ENCODE results near the gene CDH16. TPM values are rescaled to one million over a fixed set of nuclear protein-coding genes. Genes with fewer than 3 reads are reported as not detected.
"Not testable (repeated sequence)": the region's sequence is repeated elsewhere in the genome, so short reads cannot be mapped to it uniquely, and the experiment has no call there.

CDH16 gene
- total and polyA plus RNA-seq, 2 experiments from 2014 or later: 3.2 to 4.4 TPM

DNA sequence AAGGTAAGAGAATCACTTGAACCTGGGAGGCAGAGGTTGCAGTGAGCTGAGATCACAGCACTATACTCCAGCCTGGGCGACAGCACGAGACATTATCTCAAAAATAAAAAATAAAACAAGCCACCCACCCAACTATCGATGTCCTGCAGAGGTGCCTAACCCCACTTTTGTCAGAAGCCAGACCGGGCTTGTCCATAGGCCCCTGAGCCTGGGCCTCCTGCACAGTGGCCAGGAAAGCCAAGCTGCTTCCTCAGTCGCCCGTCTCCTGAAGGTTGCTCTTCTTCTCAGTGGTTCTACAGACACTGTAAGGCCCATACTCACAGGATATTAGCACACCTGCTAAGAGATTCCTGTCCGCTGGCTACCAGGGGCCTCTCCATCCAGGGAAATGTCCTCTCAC lies 27.9 kb upstream of the CDH16 start:
- Histone ChIP-seq H3K79me2 (no peaks in the 10 kb centered on the region), H3K9me3 (ENCODE audit: low read depth) (no peaks in the 10 kb centered on the region), H4K20me1 (ENCODE audit: insufficient read depth, poor library complexity, severe bottlenecking) (no peaks in the 10 kb centered on the region), H3K4me3 (no peak overlapping the region), H3K27ac (no peak overlapping the region), H3K4me1 (ENCODE audit: insufficient read depth) (no peaks in the 10 kb centered on the region), H2AFZ (no peak overlapping the region), H3K4me2 (no peak overlapping the region), H3K9me2 (replicated peaks; ENCODE audit: insufficient read depth) (no peaks in the 10 kb centered on the region), H3K36me3 (replicated peaks; ENCODE audit: insufficient read depth, low read depth) (no peaks in the 10 kb centered on the region), H3K27me3 (peaks cover 8% of the 10 kb centered on the region)
- no peak for DNase-seq (ENCODE audit: low spot score)
- no peak for TF ChIP-seq EZH2 (IDR thresholded peaks at IDR 0.05; ENCODE audit: borderline replicate concordance)
- TF ChIP-seq, protein P1, sequence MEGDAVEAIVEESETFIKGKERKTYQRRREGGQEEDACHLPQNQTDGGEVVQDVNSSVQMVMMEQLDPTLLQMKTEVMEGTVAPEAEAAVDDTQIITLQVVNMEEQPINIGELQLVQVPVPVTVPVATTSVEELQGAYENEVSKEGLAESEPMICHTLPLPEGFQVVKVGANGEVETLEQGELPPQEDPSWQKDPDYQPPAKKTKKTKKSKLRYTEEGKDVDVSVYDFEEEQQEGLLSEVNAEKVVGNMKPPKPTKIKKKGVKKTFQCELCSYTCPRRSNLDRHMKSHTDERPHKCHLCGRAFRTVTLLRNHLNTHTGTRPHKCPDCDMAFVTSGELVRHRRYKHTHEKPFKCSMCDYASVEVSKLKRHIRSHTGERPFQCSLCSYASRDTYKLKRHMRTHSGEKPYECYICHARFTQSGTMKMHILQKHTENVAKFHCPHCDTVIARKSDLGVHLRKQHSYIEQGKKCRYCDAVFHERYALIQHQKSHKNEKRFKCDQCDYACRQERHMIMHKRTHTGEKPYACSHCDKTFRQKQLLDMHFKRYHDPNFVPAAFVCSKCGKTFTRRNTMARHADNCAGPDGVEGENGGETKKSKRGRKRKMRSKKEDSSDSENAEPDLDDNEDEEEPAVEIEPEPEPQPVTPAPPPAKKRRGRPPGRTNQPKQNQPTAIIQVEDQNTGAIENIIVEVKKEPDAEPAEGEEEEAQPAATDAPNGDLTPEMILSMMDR (IDR thresholded peaks at IDR 0.05; ENCODE audit: poor library complexity): no peak
- no peak for TF ChIP-seq EZH2phosphoT487 (IDR thresholded peaks at IDR 0.05; ENCODE audit: low read depth, severe bottlenecking, unreplicated experiment)
- 92% methylated on average over 7 of the region's 7 CpGs for WGBS (ENCODE audit: low lambda C conversion rate, missing lambda C conversion rate)

DNA sequence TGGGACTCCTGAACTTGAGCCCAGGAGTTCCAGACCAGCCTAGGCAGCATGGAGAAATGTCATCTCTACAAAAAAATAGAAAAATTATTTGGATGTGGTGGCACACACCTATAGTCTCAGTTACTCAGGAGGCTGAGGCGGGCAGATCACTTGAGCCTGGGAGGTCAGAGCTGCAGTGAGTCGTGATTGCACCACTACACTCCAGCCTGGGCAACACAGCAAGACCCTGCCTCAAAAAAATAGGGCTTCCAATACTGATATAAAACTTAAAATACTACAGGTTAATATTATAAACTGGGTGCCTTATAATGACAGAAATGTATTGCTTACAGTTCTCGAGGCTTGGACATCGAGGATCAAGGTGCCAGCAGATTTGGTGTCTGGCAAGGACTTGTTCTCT lies 27.3 kb upstream of the CDH16 start:
- H3K36me3 ChIP-seq (replicated peaks; ENCODE audit: insufficient read depth, low read depth): no peaks in the 10 kb centered on the region
- H3K9me3 ChIP-seq (ENCODE audit: low read depth): no peaks in the 10 kb centered on the region
- no peak overlapping the region for H3K27ac ChIP-seq
- TF ChIP-seq, protein P1 (IDR thresholded peaks at IDR 0.05; ENCODE audit: poor library complexity): no peak
- TF ChIP-seq EZH2 (IDR thresholded peaks at IDR 0.05; ENCODE audit: borderline replicate concordance): no peak
- TF ChIP-seq EZH2phosphoT487 (IDR thresholded peaks at IDR 0.05; ENCODE audit: low read depth, severe bottlenecking, unreplicated experiment): no peak
- H3K9me2 ChIP-seq (replicated peaks; ENCODE audit: insufficient read depth): no peaks in the 10 kb centered on the region
- DNase-seq (ENCODE audit: low spot score): no peak
- no peak overlapping the region for H2AFZ ChIP-seq
- peaks cover 8% of the 10 kb centered on the region for H3K27me3 ChIP-seq
- H3K4me2 ChIP-seq: no peak overlapping the region
- H3K4me3 ChIP-seq: no peak overlapping the region
- WGBS (ENCODE audit: low lambda C conversion rate, missing lambda C conversion rate): 96% methylated on average over 4 of the region's 4 CpGs
- no peaks in the 10 kb centered on the region for H3K4me1 ChIP-seq (ENCODE audit: insufficient read depth)
- no peaks in the 10 kb centered on the region for H3K79me2 ChIP-seq
- no peaks in the 10 kb centered on the region for H4K20me1 ChIP-seq (ENCODE audit: insufficient read depth, poor library complexity, severe bottlenecking)

DNA sequence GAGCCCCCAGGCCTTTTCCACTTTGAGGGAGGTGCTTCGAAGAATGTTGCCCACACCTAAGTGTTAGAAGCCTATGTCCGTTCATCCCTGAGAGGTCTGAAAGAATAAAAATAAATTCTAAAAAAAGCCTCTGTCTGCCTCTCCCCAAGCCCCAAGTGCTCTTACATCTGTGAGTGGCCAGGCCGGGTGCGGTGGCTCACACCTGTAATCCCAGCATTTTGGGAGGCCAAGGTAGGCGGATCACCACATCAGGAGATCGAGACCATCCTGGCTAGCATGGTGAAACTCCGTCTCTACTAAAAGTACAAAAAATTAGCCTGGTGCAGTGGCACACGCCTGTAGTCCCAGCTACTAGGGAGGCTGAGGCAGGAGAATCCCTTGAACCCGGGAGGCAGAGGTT lies 26.3 kb upstream of the CDH16 start:
- not testable (repeated sequence) for H3K4me2 ChIP-seq, H3K4me3 ChIP-seq
- WGBS (ENCODE audit: low lambda C conversion rate, missing lambda C conversion rate): 91% methylated on average over 9 of the region's 9 CpGs

DNA sequence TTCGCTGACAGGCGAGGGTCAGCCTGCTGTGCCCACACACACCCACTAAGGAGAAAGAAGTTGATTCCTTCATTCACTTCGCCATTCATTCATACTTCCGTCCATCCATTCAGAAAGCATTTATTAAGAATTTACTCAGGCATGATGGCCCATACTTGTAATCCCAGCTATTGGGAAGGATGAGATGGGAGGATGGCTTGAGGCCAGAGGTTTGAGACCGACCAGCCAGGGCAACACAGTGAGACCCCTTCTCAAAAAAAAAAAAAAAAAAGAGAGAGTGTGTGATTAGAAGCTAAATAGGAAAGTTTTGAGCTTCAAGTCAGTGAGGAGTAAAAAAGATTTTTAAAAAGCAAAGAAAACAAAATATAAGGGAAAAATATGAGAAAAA lies 25.4 kb upstream of the CDH16 start:
- Histone ChIP-seq H3K4me3 (no peak overlapping the region), H3K4me1 (ENCODE audit: insufficient read depth) (no peaks in the 10 kb centered on the region), H3K9me2 (replicated peaks; ENCODE audit: insufficient read depth) (no peaks in the 10 kb centered on the region), H2AFZ (no peak overlapping the region), H3K27ac (no peak overlapping the region), H4K20me1 (ENCODE audit: insufficient read depth, poor library complexity, severe bottlenecking) (no peaks in the 10 kb centered on the region), H3K27me3 (peaks cover 1% of the 10 kb centered on the region), H3K9me3 (ENCODE audit: low read depth) (no peaks in the 10 kb centered on the region), H3K36me3 (replicated peaks; ENCODE audit: insufficient read depth, low read depth) (no peaks in the 10 kb centered on the region), H3K4me2 (no peak overlapping the region), H3K79me2 (no peaks in the 10 kb centered on the region)
- no peak for DNase-seq (ENCODE audit: low spot score)
- 95% methylated on average over 5 of the region's 5 CpGs for WGBS (ENCODE audit: low lambda C conversion rate, missing lambda C conversion rate)
- TF ChIP-seq EZH2 (IDR thresholded peaks at IDR 0.05; ENCODE audit: borderline replicate concordance) (no peak), EZH2phosphoT487 (IDR thresholded peaks at IDR 0.05; ENCODE audit: low read depth, severe bottlenecking, unreplicated experiment) (no peak)
- TF ChIP-seq, protein P1 (IDR thresholded peaks at IDR 0.05; ENCODE audit: poor library complexity): no peak

More for the DNA sequence above, 26.3 kb upstream of the CDH16 start:
- not testable (repeated sequence) for H3K27me3 ChIP-seq; H3K4me1 ChIP-seq (ENCODE audit: insufficient read depth); H3K36me3 ChIP-seq (replicated peaks; ENCODE audit: insufficient read depth, low read depth); H4K20me1 ChIP-seq (ENCODE audit: insufficient read depth, poor library complexity, severe bottlenecking); H3K79me2 ChIP-seq; H3K9me2 ChIP-seq (replicated peaks; ENCODE audit: insufficient read depth); DNase-seq (ENCODE audit: low spot score); H3K9me3 ChIP-seq (ENCODE audit: low read depth); H3K27ac ChIP-seq; H2AFZ ChIP-seq

All from hepatocyte (in vitro differentiated cells).